ENCODE measurements around the gene COMMD9. TPM values are rescaled to one million over a fixed set of nuclear protein-coding genes. Genes with fewer than 3 reads are reported as not detected.

The COMMD9 gene
- total and polyA plus RNA-seq, 2 of the 8 experiments (the other 6 are each of a cell fraction or from before 2014, with no cell fraction given), result 42.5 to 49.1 TPM

DNA sequence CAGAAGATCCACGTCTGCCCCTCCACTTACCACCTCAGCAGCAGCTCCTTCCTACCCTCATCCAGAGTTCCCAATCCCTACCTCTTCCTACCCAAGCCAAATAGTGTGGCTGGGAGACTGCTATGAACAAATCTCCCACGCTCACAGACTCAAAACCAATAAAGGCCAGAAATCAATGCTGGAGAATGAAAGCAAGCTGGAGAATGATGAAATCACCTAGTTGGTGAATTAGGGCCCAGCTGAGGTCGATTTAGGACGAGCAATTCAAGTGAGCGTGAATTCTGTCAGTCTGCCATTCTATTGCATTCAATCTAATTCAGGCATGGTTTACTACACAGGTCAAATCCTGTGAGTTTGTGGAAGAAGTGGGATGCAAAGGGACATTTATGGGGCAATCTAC, 22.5 kb downstream of the COMMD9 start (continued):
- TF ChIP-seq SIRT6 (IDR thresholded peaks at IDR 0.05; ENCODE audit: low read length) (no peak), ASH2L (IDR thresholded peaks at IDR 0.05; ENCODE audit: low read length) (no peak), BRCA1 (IDR thresholded peaks at IDR 0.05; ENCODE audit: low read depth, low read length) (no peak), EZH2 (IDR thresholded peaks at IDR 0.05; ENCODE audit: low read depth, low read length, severe bottlenecking) (no peak), POU5F1 (IDR thresholded peaks at IDR 0.05; ENCODE audit: low read depth, low read length) (no peak)

Data from H1 (cell line).